ENCODE measurements around the gene CGB3.

Gene CGB3

DNA sequence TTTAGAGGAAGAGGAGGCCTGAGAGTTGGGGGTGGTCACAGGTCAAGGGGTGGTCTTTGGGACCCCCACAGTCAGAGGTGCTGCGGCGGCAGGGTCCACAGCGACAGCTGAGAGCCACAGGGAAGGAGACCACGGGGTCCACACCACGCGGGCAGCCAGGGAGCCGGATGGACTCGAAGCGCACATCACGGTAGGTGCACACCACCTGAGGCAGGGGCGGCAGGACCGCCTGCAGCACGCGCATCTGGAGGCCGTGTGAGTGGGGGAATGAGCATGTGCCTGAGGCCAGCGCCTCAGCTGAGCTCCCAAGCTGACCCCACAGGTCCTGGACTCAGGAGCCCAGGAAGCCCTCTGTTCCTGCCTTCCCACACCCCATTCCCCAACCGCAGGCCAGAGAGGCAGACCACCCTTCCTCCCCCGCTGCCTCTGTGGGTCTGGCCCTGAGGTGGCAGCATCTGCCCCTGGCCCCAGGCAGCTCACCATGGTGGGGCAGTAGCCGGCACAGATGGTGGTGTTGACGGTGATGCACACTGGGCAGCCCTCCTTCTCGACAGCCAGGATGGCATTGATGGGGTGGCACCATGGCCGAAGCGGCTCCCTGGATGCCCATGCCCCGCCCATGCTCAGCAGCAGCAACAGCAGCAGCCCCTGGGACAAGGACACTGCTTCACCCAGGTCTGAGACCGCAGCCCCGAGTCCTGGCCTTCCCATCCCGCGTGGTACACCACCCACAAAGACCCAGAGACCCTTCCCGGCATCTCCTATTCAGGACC, 7.9 kb downstream of the CGB3 start:
- DNase-seq (ENCODE audit: low spot score): no peak

DNA sequence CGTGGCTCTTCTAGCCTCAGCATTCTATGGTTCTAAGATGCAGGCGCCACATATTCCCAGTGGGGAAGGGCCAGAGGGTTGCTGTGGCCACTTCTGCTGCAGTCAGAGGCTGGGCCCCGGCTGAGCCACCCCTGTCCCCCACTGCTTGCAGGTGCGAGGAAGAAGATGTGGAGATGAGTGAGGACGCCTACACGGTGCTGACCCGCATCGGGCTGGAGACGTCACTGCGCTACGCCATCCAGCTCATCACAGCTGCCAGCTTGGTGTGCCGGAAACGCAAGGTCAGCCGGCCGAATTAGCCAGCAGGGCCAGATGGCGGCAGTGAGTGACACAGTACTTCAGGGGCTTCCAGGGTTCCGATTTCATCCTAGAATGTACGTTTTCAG, 9.3 kb downstream of the CGB3 start:
- no peak for DNase-seq (ENCODE audit: low spot score)

DNA sequence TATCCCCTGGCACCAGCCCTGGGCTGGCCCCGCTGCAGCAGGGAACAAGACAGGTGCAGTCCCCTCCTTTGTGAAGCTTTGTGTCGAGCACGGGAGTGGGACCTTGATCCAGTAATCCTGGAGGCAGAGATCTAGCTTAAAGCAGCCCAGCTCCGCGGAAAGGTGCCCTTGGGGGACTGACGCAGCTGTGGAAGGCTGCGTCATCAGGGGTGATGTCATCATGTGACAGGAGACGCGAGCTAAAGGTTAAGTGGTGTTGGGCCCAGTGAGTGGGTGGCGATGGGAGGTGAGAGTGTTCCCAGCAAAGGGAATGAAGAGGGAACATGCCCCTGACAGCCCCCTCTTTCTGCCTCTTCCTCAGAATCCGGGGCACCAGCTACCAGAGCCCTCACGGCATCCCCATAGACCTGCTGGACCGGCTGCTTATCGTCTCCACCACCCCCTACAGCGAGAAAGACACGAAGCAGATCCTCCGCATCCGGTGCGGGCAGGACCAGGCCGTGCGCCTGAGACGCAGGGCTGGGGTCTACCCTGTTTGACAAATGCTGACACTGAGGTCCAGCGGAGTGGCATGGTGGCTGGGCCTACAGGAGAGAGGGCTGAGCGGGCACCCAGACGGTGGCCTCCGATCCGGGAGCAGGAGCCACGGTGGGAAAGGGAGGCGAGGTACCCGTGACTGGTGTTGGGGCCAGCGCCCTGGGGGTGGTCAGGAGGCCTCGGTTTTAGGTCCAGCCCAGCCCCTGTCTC, 9.8 kb downstream of the CGB3 start:
- DNase-seq (ENCODE audit: low spot score): no peak

DNA sequence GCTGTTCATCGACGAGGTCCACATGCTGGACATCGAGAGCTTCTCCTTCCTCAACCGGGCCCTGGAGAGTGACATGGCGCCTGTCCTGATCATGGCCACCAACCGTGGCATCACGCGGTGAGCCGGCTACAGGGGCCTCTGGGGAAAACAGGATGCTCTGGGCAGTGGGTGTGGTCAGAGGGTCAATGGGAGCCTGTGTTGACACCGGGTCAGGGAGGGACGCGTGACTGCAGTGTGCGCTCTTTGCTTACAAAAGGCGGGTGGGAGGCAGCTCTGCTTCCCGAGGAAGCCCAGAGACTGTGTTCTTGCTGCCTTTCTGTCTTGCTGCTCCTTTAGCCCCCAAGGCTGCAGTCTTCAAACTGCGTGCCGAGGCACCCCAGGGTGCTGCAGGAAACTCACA, 12.9 kb downstream of the CGB3 start:
- DNase-seq (ENCODE audit: low spot score): no peak

DNA sequence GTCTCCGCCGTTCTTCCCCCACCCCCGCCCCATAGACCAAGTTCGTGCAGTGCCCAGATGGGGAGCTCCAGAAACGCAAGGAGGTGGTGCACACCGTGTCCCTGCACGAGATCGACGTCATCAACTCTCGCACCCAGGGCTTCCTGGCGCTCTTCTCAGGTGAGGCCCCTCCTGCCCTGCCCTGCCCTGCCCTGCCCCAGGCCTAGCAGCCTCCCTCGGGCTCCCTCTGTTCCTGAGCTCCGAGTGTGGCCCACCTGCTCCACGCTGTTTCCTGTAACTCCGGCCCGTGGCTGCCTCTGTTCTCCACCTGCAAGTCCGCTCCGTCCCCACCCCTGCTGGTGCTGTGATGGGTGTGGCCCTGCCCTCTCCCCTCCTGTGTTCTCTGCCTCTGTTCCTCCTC, 13.7 kb downstream of the CGB3 start:
- no peak for DNase-seq (ENCODE audit: low spot score)

DNA sequence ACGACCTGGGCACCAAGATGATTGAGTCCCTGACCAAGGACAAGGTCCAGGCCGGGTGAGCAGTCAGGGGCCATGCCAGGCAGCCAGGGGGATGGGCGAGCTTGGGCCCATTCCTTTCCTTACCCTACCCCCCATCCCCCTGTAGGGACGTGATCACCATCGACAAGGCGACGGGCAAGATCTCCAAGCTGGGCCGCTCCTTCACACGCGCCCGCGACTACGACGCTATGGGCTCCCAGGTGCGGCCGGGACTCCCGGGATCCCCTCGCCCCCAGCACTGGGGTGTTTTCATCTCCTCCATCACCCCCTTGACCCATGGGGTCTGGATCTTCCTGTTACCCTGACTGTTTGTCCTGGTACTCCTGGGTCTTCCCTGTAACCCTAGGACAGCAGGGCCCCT, 14.3 kb downstream of the CGB3 start:
- DNase-seq (ENCODE audit: low spot score): no peak

DNA sequence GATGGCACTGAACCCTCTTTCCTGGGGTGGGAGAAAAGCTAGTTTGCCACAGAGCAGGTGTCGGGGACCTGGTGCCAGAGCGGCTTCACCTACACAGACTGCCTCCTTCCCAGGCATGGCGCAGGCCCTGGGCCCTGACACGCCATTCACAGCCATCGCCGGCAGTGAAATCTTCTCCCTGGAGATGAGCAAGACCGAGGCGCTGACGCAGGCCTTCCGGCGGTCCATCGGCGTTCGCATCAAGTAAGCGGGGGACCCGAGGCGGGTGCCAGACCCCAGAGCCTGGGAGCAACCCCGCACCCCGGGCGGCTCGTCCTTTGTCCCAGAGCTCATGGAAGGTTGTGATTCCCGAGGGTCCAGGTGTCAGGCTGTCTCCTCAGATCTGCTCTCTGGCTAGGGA, 17.2 kb downstream of the CGB3 start:
- no peak for DNase-seq (ENCODE audit: low spot score)

DNA sequence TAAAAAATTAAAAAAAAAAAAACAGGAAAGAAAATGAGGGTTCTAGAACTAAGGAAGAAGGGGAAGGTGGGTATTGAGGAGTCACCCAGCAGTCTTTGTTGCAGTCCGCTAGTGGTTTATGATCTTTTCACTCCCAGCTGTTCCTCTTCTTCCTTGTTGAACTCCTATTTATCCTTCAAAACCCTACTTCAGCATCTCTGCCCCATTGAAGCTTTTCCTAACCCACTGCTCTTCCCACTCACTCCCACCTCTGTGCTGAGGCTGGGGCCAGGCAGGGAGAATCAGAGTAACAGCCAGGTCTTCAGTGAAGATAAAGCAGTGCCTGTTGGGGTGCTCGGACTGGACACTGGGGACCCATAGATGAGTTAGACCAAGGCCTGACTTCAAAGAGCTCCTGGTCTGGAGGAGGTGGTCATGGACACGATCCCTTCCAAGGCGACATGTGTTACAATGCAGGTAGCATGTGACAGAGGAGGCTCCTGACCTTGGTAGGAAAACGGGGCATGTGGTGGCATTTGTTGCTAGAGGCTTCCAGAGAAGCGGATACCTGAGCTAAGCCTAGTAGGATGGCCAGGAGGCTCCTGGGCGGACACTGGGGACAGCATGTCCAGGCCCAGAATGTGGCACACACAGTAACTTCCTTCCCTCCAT, 19.0 kb downstream of the CGB3 start:
- no peak for DNase-seq (ENCODE audit: low spot score)

DNA sequence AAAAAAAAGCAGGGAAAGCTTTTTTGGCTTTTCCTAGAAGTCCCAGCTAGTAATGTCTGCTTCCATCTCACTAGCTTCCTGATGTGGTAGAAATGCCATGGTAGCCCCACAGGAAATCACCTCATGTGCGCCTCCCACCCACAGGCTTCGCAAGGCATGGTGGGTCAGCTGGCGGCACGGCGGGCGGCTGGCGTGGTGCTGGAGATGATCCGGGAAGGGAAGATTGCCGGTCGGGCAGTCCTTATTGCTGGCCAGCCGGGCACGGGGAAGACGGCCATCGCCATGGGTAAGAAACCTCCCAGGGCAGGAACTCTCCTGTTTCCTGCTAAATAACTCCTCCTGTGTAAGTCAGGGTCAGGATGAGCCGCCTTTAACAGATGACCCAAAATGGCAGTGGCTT, 20.0 kb downstream of the CGB3 start:
- no peak for DNase-seq (ENCODE audit: low spot score)

DNA sequence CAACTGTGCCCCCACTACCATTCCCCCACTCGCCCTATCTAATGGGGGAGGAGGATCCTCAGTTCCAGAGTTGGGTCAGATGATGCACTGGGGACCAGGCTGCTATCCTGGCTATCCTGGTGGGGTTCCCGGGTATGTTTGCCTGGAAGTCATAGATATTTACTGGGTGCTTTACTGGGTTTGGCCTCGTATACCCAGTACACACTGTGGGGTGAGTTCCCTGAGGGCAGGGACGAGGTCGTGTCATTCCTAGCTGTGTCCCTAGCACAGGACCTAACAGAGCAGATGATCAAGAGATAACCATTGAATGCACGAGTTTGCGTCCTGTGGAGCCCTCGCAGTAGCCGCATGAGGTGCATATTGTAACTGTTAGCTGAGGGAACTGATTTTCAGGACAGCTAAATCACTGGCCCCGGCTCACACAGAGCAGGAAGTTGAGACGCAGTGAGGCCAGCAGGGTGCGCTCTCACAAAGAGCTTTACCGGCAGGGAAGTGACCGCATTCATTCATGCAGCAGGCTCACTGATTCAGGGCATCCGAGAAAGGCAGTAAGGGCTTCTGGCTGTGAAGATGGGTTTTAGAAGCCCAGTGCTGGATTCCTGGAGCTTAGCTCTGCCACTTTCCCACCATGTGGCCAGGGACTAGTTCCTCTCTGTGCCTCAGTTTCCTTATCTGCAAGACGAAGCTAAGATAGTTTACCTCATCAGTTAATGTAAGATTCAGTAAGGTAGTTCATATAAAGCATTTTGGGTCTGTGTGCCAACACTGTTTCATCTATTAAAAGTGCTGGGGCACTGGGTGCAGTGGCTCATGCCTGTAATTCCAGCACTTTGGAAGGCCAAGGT, 24.4 kb downstream of the CGB3 start:
- DNase-seq (ENCODE audit: low spot score): no peak

DNA sequence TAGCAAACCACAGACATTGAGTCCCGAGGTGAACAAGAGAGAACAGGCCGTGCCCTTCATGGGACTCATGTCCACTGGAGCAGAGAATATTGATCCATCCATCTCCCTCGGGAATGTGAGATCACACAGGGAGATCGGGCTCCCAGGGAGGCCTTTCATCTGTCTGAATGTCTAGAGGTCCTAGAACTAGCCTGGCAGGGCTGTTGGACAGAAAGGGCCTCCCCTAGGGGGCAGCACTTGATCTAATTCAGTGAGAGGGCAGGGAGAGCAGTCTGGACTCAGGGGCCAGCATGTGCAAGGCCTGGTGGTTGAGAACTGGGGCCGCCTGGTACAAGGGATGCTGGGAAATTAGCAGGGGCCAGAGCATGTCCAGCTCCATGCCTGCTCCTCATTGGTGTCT, 26.2 kb downstream of the CGB3 start:
- no peak for DNase-seq (ENCODE audit: low spot score)

DNA sequence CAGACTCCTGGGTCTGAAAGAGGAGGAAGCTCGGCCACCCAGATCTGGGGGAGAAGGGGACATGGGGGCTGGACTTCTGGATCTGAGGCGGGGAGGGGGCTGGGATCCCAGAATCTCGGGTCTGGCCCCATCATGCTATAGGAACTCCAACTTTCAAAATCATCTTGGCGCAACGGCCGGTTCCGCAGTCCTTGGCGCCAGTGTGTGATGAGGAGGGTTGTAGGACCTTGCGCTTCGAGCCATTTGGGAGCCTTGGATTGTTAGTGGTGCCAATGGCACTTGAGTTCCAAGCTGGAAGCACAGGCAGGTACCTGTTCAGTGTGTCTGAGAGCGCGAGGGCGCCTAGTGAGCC, 30.1 kb downstream of the CGB3 start:
- DNase-seq (ENCODE audit: low spot score): no peak

DNA sequence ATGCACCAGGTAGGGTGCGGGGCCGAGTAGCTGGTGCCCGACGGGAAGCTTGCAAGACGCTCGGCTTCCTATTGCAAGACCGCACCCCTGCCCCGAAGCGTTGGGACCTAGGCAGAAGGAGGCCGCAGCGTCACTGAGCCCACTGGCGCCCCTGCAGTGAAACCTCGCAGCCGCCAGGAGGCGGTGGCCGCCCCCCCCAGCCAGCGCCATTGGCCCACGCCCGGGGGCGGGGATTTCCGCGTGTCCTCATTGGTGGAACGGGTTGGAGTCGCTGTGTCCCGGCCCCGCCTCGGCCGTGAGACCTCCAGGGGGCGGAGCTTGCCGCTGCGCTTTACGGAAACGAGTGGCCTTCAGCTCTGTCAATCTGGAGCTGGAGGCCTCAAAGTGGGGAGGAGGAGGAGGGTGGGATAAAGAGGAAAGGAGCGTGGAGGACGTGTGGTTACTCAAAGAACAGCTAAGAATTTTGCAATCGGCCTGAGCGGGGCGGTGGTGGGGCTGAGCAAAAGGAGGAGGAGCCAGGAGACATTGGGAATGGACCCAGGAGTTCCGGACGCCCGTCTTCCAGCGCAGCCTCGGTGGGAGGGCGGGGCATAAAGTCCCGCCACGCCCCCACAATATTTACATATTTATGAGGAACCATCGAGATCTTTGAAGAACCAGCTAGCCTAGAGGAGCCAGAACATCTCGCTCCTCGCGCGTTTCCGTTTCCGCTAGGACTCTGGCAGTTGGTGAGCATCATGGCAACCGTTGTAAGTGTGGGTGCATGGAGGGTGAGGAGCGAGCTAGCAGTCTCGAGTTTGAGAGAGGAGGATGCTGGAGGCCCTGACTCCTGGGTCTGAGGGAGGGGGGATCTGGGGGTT, 30.7 kb downstream of the CGB3 start, which contains the start of the genes GYS1 and RUVBL2:
Gene GYS1, minus strand, starts transcription at position 135 of the 860 bp plus-strand sequence. CDS start 197 bp downstream, outside the sequence.
Gene RUVBL2, plus strand, starts transcription at position 713 of the 860 bp plus-strand sequence. Its CDS starts 25 bp downstream, at position 738.
- peak; percentile 99 for DNase-seq (ENCODE audit: low spot score)

DNA sequence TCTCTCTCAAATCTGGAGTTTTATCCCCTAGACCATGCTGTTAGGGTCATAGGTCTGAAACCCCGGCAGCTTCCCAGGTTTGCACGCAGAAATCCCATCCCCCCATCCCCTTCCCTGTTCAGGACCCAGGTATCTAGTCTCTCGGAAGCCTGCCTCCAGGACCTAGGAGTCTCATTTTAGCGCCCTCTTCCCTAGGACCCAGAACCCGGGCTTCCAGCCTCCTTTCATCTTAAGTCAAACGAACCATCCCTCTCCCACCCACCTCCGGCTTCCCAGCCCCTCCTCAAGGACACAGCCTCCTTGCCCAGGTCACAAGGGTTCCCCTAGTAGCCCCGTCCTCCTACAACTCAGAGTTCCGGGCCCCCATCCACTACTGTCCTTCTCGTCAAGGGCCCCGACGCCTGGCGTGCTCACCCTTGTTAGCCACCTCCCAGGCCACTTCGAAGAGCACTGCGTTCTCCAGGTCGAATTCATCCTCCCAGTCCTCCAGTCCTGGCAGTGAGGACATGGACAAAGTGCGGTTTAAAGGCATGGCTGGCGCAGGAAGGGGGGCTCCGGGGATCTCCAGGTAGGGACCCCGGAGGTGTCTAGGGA, 31.5 kb downstream of the CGB3 start:
- no peak for DNase-seq (ENCODE audit: low spot score)

DNA sequence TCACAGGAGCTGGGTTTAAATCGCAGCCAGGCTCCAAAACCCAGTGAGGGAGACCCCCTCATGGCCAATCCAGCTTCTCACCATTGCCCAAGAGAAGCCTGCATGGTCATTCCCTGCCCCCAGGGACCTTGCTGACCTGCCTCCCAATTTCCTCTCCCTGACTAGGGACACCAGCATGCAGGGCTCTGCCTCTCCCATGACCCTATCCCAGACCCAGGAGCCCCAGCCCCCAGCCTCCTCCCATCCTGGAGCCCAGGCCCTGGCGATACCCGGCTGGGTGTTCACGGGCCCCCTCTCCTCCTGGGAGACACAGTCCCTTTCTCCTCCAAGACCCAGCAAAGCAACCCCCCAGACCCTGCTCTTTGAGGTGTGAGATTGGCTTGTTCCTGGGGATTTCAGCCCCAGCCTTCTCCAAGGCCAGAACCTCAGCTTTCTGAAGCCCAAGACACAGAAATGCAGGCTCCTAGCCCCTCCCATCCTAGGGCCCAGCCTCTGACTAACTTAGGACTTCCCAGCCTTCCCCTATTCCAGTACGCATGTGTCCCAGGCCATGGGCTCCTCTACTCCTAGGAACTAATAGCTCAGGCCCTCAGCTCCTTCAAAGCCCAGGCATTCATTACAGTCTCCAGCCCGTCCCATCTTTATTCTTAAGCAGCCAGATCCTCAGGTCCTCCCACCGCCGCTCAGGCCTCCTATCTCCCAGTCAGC, 32.1 kb downstream of the CGB3 start:
- DNase-seq (ENCODE audit: low spot score): no peak

DNA sequence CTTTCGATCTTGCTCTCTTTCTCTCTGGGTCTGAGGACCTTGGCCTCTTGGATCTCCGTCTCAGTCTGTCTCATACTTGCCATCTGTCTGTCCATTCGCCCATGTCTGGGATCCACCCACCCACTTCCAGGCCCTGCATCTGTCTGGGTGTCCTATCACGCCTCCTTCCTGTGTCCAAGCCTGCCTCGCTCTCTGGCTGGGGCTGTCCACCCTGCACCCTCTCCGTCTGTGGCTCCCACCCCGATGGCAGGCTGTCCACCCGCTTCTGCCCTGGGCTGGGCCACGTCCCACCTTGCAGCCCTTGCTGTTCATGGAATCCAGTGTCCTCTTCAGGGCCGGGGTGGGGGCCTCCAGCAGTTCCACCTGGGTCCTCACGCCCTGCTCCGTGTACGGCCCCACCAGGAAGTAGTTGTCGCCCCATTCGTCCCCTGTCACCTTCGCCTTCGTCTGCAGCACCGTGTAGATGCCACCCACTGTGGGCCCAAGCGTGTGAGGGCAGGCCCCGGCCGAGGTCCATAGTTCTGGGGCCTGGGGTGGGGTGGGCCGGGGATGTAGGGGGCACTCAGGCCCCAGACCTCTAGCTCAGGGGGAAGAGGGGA, 33.0 kb downstream of the CGB3 start:
- DNase-seq (ENCODE audit: low spot score): no peak

DNA sequence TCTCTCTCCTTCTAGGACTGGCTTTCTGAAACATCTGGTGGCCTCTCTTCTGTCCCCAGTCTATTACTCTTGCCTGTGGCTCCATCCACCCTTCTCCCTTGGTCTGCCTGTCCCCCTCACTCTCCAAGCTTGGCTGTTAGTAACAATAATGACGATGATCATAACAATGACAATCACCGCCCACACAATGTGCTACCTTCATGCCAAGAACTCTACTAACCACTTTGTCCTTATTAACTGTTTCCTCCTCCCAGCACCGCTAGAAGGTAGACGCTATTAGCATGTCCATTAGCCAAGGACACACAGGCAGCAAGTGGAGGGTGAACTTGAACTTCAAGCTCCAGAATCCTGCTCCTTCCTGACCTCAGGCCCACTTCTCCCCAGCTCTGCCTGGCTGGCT, 33.7 kb downstream of the CGB3 start:
- no peak for DNase-seq (ENCODE audit: low spot score)

DNA sequence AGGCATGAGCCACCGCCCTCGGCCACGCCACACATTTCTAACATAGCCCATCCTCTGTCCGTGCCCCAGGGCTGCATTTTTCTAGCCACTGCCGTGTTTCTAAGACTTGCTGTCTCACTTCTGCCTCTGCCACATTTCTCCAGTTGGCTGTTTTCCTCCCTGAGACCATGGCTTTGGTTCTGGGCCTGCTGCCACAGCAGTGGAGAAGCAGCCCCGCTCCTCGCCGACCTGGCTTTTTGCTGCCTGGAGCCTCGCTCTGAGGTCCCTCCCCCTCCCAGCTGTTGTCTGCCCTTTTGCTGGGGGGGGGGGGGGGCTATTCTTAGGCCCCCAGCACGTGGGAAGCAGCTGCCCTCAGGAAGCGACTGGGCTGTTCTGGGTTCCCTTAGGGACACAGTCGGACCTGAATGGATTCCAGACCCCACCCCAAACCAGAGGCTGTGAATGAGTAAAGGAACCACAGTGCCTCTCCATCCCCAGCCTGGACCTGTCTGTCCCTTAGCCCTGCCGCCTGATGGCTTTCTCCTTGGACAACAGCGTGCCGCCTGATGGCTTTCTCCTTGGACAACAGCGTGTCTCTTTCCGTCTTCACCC, 34.3 kb downstream of the CGB3 start:
- DNase-seq (ENCODE audit: low spot score): no peak

DNA sequence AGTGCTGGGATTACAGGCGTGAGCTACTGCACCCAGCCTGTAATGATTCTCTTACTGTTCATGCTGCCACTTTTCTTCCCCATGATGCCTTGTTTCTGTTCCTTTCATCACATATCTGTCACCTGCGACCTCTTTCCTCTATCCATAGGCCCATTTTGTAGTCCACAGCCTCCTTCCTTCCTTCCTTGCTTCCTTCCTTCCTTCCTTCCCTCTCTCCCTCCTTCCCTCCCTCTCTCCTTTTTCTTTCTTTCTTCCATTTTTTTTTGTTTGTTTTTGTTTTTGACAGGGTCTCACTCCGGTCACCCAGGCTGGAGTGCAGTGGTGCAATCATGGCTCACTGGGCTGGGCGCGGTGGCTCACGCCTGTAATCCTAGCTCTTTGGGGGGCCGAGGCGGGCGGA, 35.3 kb downstream of the CGB3 start:
- no peak for DNase-seq (ENCODE audit: low spot score)

Data from left forelimb (tissue), 1 donor.